HepG2 (cell line): ENCODE results near the gene PPM1F. TPM values are rescaled to one million over a fixed set of nuclear protein-coding genes. Genes with fewer than 3 reads are reported as not detected.

Experiments
- ATAC-seq: fragments of 200-7000 bp; cut with Tn5 transposase; 3 replicates; pipeline ENCODE4 v1.9.1; 2020; ENCODE audit warnings: mild to moderate bottlenecking, moderate library complexity
- BruUV-seq: library from RNA; stranded (reverse); fragments of 400-500 nt; replicated peaks from 2 replicates; lab custom pipeline; 2021; lab: Mats Ljungman, UMichigan
- CTCF ChIA-PET: fragments of 300-600 bp; formaldehyde crosslinking; extraction: SDS; loops from one replicate; lab custom pipeline; 2021; ENCODE audit warnings: low total read pairs, inconsistent platforms, low intra/inter-chr PET ratio; lab: Yijun Ruan, JAX
- POLR2A ChIA-PET: fragments of 350-600 bp; sonication (Branson Sonifier 250); formaldehyde crosslinking; loops from one replicate; lab custom pipeline; 2020; ENCODE audit warnings: antibody characterized with exemption, inconsistent platforms; lab: Yijun Ruan, JAX
- DNase-seq: peaks from one replicate; pipeline ENCODE4 v3.0.0-alpha.2; 2015; ENCODE audit warnings: low spot score
- FAIRE-seq: peaks from 3 replicates; lab custom pipeline; 2011; peaks lifted over from hg19 to GRCh38; lab: Jason Lieb, UNC
- H2AFZ ChIP-seq: one replicate; pipeline ENCODE4 v1.6.1; 2011; ENCODE audit warnings: low read length, inconsistent platforms
- H3K27ac ChIP-seq: fragments of 300-600 bp; 3 replicates; pipeline ENCODE4 v1.8.0; 2011; ENCODE audit warnings: mixed run types, mild to moderate bottlenecking, mixed read lengths, low read length, inconsistent platforms; ENCODE audit not compliant: insufficient read depth; ENCODE audit errors: extremely low read length
- H3K27me3 ChIP-seq, 2 experiments: fragments of 200-600 bp in 1 of 2; 2 replicates in 1 of 2; 3 replicates in 1 of 2; pipeline versions ENCODE4 v1.6.0 to v1.8.0; 2011; ENCODE audit warnings: low read length in 2 of 2, mild to moderate bottlenecking in 2 of 2, moderate library complexity in 2 of 2, inconsistent platforms in 1 of 2; ENCODE audit not compliant: insufficient read depth in 2 of 2, control insufficient read depth in 1 of 2
- H3K36me3 ChIP-seq, 2 experiments: fragments of 200-600 bp in 1 of 2; replicated peaks in 1 of 2; 2 replicates in 1 of 2; 3 replicates in 1 of 2; pipeline versions ENCODE4 v1.5.1 to v1.8.0; 2011; ENCODE audit warnings: low read length in 2 of 2, inconsistent platforms in 1 of 2; ENCODE audit not compliant: insufficient read depth in 2 of 2, control insufficient read depth in 1 of 2
- H3K4me1 ChIP-seq: 2 replicates; pipeline ENCODE4 v1.5.1; 2012; ENCODE audit warnings: low read length, inconsistent platforms; ENCODE audit not compliant: insufficient read depth
- H3K4me2 ChIP-seq: 2 replicates; pipeline ENCODE4 v1.6.0; 2011; ENCODE audit warnings: low read depth, low read length, inconsistent platforms
- H3K4me3 ChIP-seq, 3 experiments: fragments of 200-600 bp in 1 of 3; sonication (generic), shearing (Covaris generic) in 1 of 3; replicated peaks in 1 of 3; 2 replicates each; pipeline ENCODE4 v1.5.1; 2011 to 2016; ENCODE audit warnings: low read length in 3 of 3, inconsistent platforms in 2 of 3, low read depth in 2 of 3, mild to moderate bottlenecking in 2 of 3, control low read depth in 1 of 3, mixed read lengths in 1 of 3; ENCODE audit not compliant: insufficient read depth in 1 of 3
- H3K79me2 ChIP-seq: one replicate; pipeline ENCODE4 v1.6.1; 2011; ENCODE audit warnings: low read length, inconsistent platforms; ENCODE audit not compliant: insufficient read depth
- H3K9ac ChIP-seq: 2 replicates; pipeline ENCODE4 v1.6.0; 2011; ENCODE audit warnings: mild to moderate bottlenecking, low read depth, low read length, inconsistent platforms; ENCODE audit not compliant: insufficient read depth
- H3K9me3 ChIP-seq: 2 replicates; pipeline ENCODE4 v1.5.1; 2012; ENCODE audit warnings: mild to moderate bottlenecking, low read length
- H4K20me1 ChIP-seq: 2 replicates; pipeline ENCODE4 v1.6.0; 2011; ENCODE audit warnings: inconsistent platforms, mild to moderate bottlenecking, low read length, moderate library complexity; ENCODE audit not compliant: insufficient read depth
- AHR ChIP-seq: IDR thresholded peaks from 2 replicates; pipeline ENCODE4 v1.6.1; 2018; ENCODE audit warnings: missing genetic modification reagents, missing compliant biosample characterization
- ASH2L ChIP-seq: fragments of 300-600, 200-600 bp; sonication (generic); IDR thresholded peaks from 2 replicates; pipeline ENCODE4 v1.7.0; 2017; ENCODE audit warnings: low read depth, mild to moderate bottlenecking, moderate library complexity, mixed read lengths, low read length; ENCODE audit not compliant: insufficient read length
- DMAP1 ChIP-seq: IDR thresholded peaks from 2 replicates; pipeline ENCODE4 v1.6.1; 2016
- EEA1 ChIP-seq: sonication (generic); formaldehyde crosslinking; IDR thresholded peaks from 2 replicates; pipeline ENCODE4 v1.5.1; 2020; ENCODE audit warnings: mild to moderate bottlenecking, missing genetic modification reagents, borderline replicate concordance
- ISX ChIP-seq: sonication (generic); formaldehyde crosslinking; conservative IDR thresholded peaks from 2 replicates; pipeline ENCODE4 v1.5.0; 2020; ENCODE audit warnings: missing genetic modification reagents
- JDP2 ChIP-seq: sonication (generic); formaldehyde crosslinking; IDR thresholded peaks from 2 replicates; pipeline ENCODE4 v1.8.1; 2022; ENCODE audit warnings: missing genetic modification reagents, borderline replicate concordance
- KDM1A ChIP-seq: IDR thresholded peaks from 2 replicates; pipeline ENCODE4 v1.6.1; 2016; ENCODE audit warnings: missing compliant biosample characterization
- MEIS2 ChIP-seq: sonication (generic); formaldehyde crosslinking; IDR thresholded peaks from 2 replicates; pipeline ENCODE4 v1.9.0; 2021; ENCODE audit warnings: mild to moderate bottlenecking, missing genetic modification reagents
- NR2F6 ChIP-seq, 2 experiments: IDR thresholded peaks; 2 replicates each; pipeline ENCODE4 v1.6.1; 2016; ENCODE audit warnings: antibody characterized with exemption in 1 of 2, mild to moderate bottlenecking in 1 of 2
- WIZ ChIP-seq: sonication (generic); formaldehyde crosslinking; IDR thresholded peaks from 2 replicates; pipeline ENCODE4 v1.5.1; 2020; ENCODE audit warnings: mild to moderate bottlenecking, missing genetic modification reagents
- ZFP1 ChIP-seq: IDR thresholded peaks from 2 replicates; pipeline ENCODE4 v1.6.1; 2016
- ZIK1 ChIP-seq: sonication (generic); formaldehyde crosslinking; IDR thresholded peaks from 2 replicates; pipeline ENCODE4 v1.5.0; 2020; ENCODE audit warnings: mild to moderate bottlenecking, low read depth, missing genetic modification reagents, borderline replicate concordance
- ZNF260 ChIP-seq: sonication (generic); formaldehyde crosslinking; IDR thresholded peaks from 2 replicates; pipeline ENCODE4 v1.4.0; 2020; ENCODE audit warnings: missing genetic modification reagents, low read depth, mild to moderate bottlenecking, borderline replicate concordance
- WGBS: methylation state at CpG from one replicate; pipeline ENCODE4 v1.1.6; 2017; ENCODE audit warnings: low lambda C conversion rate; 5-methylcytosine and 5-hydroxymethylcytosine counted together
- in situ Hi-C: cut with HindIII; loops from 2 replicates; pipeline ENCODE4 v1.10.0; 2017; ENCODE audit warnings: low pct_unique_long_range_greater_than_20kb; ENCODE audit not compliant: extremely low pct_ligation_motif_present
- intact Hi-C: fragments of 100-400 bp; cut with micrococcal nuclease; formaldehyde crosslinking; loops from one replicate; pipeline ENCODE4 v1.10.0; 2022; ENCODE audit not compliant: unreplicated experiment
- polyA plus RNA-seq, 8 experiments: library from polyadenylated mRNA; depleted of rRNA in 3 of 8; stranded (reverse) in 7 of 8; unstranded in 1 of 8; fragments of >200 nt; fragmentation: Illumina TruSeq in 4 of 8; extraction: Trizol in 4 of 8; gene quantifications; 2 replicates each; pipeline versions ENCODE4 v1.2.1 to v1.2.3, GENCODE V29; 2011 to 2016; ENCODE audit warnings: low read depth in 4 of 8, missing spikeins in 1 of 8, mixed read lengths in 1 of 8; ENCODE audit not compliant: insufficient read depth in 1 of 8
- total RNA-seq, 5 experiments: library from RNA; depleted of rRNA; stranded (reverse); fragments of >200 nt; fragmentation: Illumina TruSeq; extraction: Trizol; gene quantifications; 2 replicates each; pipeline ENCODE4 v1.2.3, GENCODE V29; 2016; ENCODE audit warnings: low read depth in 1 of 5
- TF ChIP-seq, protein P1 (sequence below): sonication (generic); formaldehyde crosslinking; conservative IDR thresholded peaks from 2 replicates; pipeline ENCODE4 v1.8.0; 2022; ENCODE audit warnings: missing genetic modification reagents
- TF ChIP-seq, protein P2 (sequence below): sonication (generic); formaldehyde crosslinking; IDR thresholded peaks from 2 replicates; pipeline ENCODE4 v1.4.0; 2020; ENCODE audit warnings: mild to moderate bottlenecking, missing genetic modification reagents
- TF ChIP-seq, protein P3 (sequence below): sonication (generic); formaldehyde crosslinking; IDR thresholded peaks from 2 replicates; pipeline ENCODE4 v1.4.0; 2020; ENCODE audit warnings: missing genetic modification reagents, mild to moderate bottlenecking, borderline replicate concordance

Gene PPM1F
- total and polyA plus RNA-seq, 2 of the 13 experiments (the other 11 are each of a cell fraction or from before 2014, with no cell fraction given) = 11.0 to 19.6 TPM

- BruUV-seq = TSS peak; percentile 32
- Histone ChIP-seq H3K79me2 (no peaks in the 10 kb centered on the region), H3K9me3 (no peaks in the 10 kb centered on the region), H3K4me2 (no peak overlapping the region), H3K9ac (no peak overlapping the region), H3K36me3 (peaks cover 0 to 9% of the 10 kb centered on the region in 2 experiments; a peak in 1 of 5 replicates), H3K4me3 (no peak overlapping the region), H3K4me1 (peaks cover 13% of the 10 kb centered on the region), H3K27me3 (no peaks in the 10 kb centered on the region), H3K27ac (no peak overlapping the region), H2AFZ (no peak overlapping the region), H4K20me1 (no peaks in the 10 kb centered on the region)
- intact Hi-C loops (no loop called here), in situ Hi-C loops (no loop called here)
- no peak for TF ChIP-seq ZIK1 (CRISPR knock-in tag)
- TF ChIP-seq, protein P1, sequence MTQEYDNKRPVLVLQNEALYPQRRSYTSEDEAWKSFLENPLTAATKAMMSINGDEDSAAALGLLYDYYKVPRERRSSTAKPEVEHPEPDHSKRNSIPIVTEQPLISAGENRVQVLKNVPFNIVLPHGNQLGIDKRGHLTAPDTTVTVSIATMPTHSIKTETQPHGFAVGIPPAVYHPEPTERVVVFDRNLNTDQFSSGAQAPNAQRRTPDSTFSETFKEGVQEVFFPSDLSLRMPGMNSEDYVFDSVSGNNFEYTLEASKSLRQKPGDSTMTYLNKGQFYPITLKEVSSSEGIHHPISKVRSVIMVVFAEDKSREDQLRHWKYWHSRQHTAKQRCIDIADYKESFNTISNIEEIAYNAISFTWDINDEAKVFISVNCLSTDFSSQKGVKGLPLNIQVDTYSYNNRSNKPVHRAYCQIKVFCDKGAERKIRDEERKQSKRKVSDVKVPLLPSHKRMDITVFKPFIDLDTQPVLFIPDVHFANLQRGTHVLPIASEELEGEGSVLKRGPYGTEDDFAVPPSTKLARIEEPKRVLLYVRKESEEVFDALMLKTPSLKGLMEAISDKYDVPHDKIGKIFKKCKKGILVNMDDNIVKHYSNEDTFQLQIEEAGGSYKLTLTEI = no peak
- TF ChIP-seq ZNF260 = no peak
- TF ChIP-seq, protein P2, sequence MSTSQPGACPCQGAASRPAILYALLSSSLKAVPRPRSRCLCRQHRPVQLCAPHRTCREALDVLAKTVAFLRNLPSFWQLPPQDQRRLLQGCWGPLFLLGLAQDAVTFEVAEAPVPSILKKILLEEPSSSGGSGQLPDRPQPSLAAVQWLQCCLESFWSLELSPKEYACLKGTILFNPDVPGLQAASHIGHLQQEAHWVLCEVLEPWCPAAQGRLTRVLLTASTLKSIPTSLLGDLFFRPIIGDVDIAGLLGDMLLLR (CRISPR knock-in tag) = no peak
- TF ChIP-seq AHR = no peak
- no peak for TF ChIP-seq KDM1A
- TF ChIP-seq DMAP1 = no peak
- no peak for TF ChIP-seq ZFP1
- TF ChIP-seq, protein P3, sequence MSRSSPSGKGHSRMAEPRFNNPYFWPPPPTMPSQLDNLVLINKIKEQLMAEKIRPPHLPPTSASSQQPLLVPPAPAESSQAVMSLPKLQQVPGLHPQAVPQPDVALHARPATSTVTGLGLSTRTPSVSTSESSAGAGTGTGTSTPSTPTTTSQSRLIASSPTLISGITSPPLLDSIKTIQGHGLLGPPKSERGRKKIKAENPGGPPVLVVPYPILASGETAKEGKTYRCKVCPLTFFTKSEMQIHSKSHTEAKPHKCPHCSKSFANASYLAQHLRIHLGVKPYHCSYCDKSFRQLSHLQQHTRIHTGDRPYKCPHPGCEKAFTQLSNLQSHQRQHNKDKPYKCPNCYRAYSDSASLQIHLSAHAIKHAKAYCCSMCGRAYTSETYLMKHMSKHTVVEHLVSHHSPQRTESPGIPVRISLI = no peak
- TF ChIP-seq ISX (CRISPR knock-in tag) = no peak
- no peak for TF ChIP-seq EEA1 (CRISPR knock-in tag)
- no peak for TF ChIP-seq ASH2L
- no peak for TF ChIP-seq NR2F6 (IDR thresholded peaks at IDR 0.05)
- no peak for TF ChIP-seq NR2F6 (CRISPR knock-in tag; IDR thresholded peaks at IDR 0.05)
- no peak for TF ChIP-seq WIZ (CRISPR knock-in tag)
- TF ChIP-seq MEIS2 = no peak
- no peak for TF ChIP-seq JDP2 (CRISPR knock-in tag)
- 100% methylated on average over 1 of the region's 8 CpGs for WGBS
- FAIRE-seq (no peak), DNase-seq (no peak), ATAC-seq (no peak)
- ChIA-PET CTCF (no interaction called here), POLR2A (no interaction called here)
Observed at GRCh38 chr22:21921729-21922128, 30.9 kb downstream of the PPM1F start.
